ENCODE results near the gene GDF3.
"Not testable (repeated sequence)": the region's sequence is repeated elsewhere in the genome, so short reads cannot be mapped to it uniquely, and the experiment has no call there.

The GDF3 gene

GRCh38 chr12:7667125-7667524 is 28.4 kb downstream of the GDF3 start:
- no peak for DNase-seq (ENCODE audit: low spot score)

- DNase-seq (ENCODE audit: low spot score), result no peak
These were observed 29.0 kb downstream of the GDF3 start for GRCh38 chr12:7666595-7666994.

- DNase-seq (ENCODE audit: low spot score), result no peak
These were observed 33.8 kb downstream of the GDF3 start for GRCh38 chr12:7661741-7662140.

- no peak for DNase-seq (ENCODE audit: low spot score)
These were observed 39.5 kb downstream of the GDF3 start for GRCh38 chr12:7656121-7656520.

GRCh38 chr12:7650091-7650490 is 45.5 kb downstream of the GDF3 start:
- DNase-seq (ENCODE audit: low spot score), result no peak

GRCh38 chr12:7647071-7647470 is 48.5 kb downstream of the GDF3 start:
- DNase-seq (ENCODE audit: low spot score), result no peak

- no peak for DNase-seq (ENCODE audit: low spot score)
These were observed 49.4 kb downstream of the GDF3 start for GRCh38 chr12:7646178-7646475.

GRCh38 chr12:7645395-7646177 is 50.0 kb downstream of the GDF3 start:
- peak; percentile 25 for DNase-seq (ENCODE audit: low spot score)

- DNase-seq (ENCODE audit: low spot score), result peak; percentile 39
These were observed 52.7 kb downstream of the GDF3 start for GRCh38 chr12:7642876-7643309.

- DNase-seq (ENCODE audit: low spot score), result no peak
These were observed 53.3 kb downstream of the GDF3 start for GRCh38 chr12:7642287-7642686.

- DNase-seq (ENCODE audit: low spot score), result not testable (repeated sequence)
These were observed 55.2 kb downstream of the GDF3 start for GRCh38 chr12:7640123-7640995.

Measured in kidney tubule cell (primary cell).